Fibroblast of lung (primary cell): ENCODE measurements around the gene CAMTA1. TPM values are rescaled to one million over a fixed set of nuclear protein-coding genes. Genes with fewer than 3 reads are reported as not detected.

Experiments used
- DNase-seq, 2 donors: peaks; one replicate each; pipeline versions ENCODE4 v3.0.0 to v3.0.0-alpha.2; 2010; ENCODE audit warnings: low read depth in 2 of 2
- H2AFZ ChIP-seq: 2 replicates; pipeline ENCODE4 v1.5.1; 2012; ENCODE audit warnings: low read length, control low read depth, inconsistent platforms
- H3K27ac ChIP-seq: 2 replicates; pipeline ENCODE4 v1.5.1; 2011; ENCODE audit warnings: low read length, control low read depth; ENCODE audit not compliant: insufficient read depth
- H3K27me3 ChIP-seq: 2 replicates; pipeline ENCODE4 v1.5.1; 2011; ENCODE audit warnings: mild to moderate bottlenecking, low read length; ENCODE audit not compliant: control insufficient read depth, insufficient read depth
- H3K36me3 ChIP-seq: 2 replicates; pipeline ENCODE4 v1.5.1; 2011; ENCODE audit warnings: low read length; ENCODE audit not compliant: control insufficient read depth, insufficient read depth
- H3K4me1 ChIP-seq: 2 replicates; pipeline ENCODE4 v1.5.1; 2011; ENCODE audit warnings: low read length; ENCODE audit not compliant: control insufficient read depth, insufficient read depth; ENCODE audit errors: extremely low read depth
- H3K4me2 ChIP-seq: 2 replicates; pipeline ENCODE4 v1.5.1; 2011; ENCODE audit warnings: low read length, control low read depth; ENCODE audit not compliant: insufficient read depth; ENCODE audit errors: extremely low read depth
- H3K4me3 ChIP-seq, 4 experiments: fragments of 200-600 bp in 1 of 4; sonication (generic) in 1 of 4; replicated peaks in 1 of 4; 2 replicates each; pipeline ENCODE4 v1.5.1; 2011 to 2016; ENCODE audit warnings: low read length in 4 of 4, low read depth in 3 of 4, mild to moderate bottlenecking in 3 of 4, control low read depth in 2 of 4, inconsistent platforms in 1 of 4, mixed read lengths in 1 of 4; ENCODE audit not compliant: insufficient read depth in 1 of 4; ENCODE audit errors: control extremely low read depth in 1 of 4
- H3K79me2 ChIP-seq: 2 replicates; pipeline ENCODE4 v1.5.1; 2012; ENCODE audit warnings: mild to moderate bottlenecking, low read length, inconsistent platforms; ENCODE audit not compliant: control insufficient read depth, insufficient read depth
- H3K9ac ChIP-seq: 2 replicates; pipeline ENCODE4 v1.5.1; 2011; ENCODE audit warnings: mild to moderate bottlenecking, low read length, control low read depth; ENCODE audit not compliant: insufficient read depth
- H3K9me3 ChIP-seq: 2 replicates; pipeline ENCODE4 v1.5.1; 2012; ENCODE audit warnings: low read depth, low read length; ENCODE audit not compliant: control insufficient read depth, insufficient read depth
- H4K20me1 ChIP-seq: 2 replicates; pipeline ENCODE4 v1.5.1; 2011; ENCODE audit warnings: low read length; ENCODE audit not compliant: control insufficient read depth, insufficient read depth; ENCODE audit errors: extremely low read depth
- EZH2 ChIP-seq: IDR thresholded peaks from 2 replicates; pipeline ENCODE4 v1.5.1; 2012; ENCODE audit warnings: low read length, control low read depth, mild to moderate bottlenecking; ENCODE audit errors: missing control alignments
- polyA plus RNA-seq, 2 donors: library from polyadenylated mRNA; depleted of rRNA in 1 of 2; stranded (reverse) in 1 of 2; unstranded in 1 of 2; fragments of >200 nt; gene quantifications; 2 replicates each; pipeline ENCODE4 v1.2.1, GENCODE V29; 2011 to 2012; ENCODE audit warnings: missing spikeins in 1 of 2
- total RNA-seq: library from RNA; depleted of rRNA; stranded (reverse); fragments of >200 nt; gene quantifications from 2 replicates; pipeline ENCODE4 v1.2.1, GENCODE V29; 2014
- TF ChIP-seq, protein P1 (sequence below), 2 donors: IDR thresholded peaks in 1 of 2; conservative IDR thresholded peaks in 1 of 2; 1 replicate in 1 of 2; 2 replicates in 1 of 2; pipeline ENCODE4 v1.5.1; 2011 to 2012; ENCODE audit warnings: low read length in 2 of 2, control low read depth in 1 of 2, inconsistent platforms in 1 of 2, low read depth in 1 of 2, mild to moderate bottlenecking in 1 of 2

CAMTA1 gene
- total and polyA plus RNA-seq, 2 donors (not counting 1 experiment from before 2014, with no cell fraction given) = 47.6 to 86.0 TPM

DNA sequence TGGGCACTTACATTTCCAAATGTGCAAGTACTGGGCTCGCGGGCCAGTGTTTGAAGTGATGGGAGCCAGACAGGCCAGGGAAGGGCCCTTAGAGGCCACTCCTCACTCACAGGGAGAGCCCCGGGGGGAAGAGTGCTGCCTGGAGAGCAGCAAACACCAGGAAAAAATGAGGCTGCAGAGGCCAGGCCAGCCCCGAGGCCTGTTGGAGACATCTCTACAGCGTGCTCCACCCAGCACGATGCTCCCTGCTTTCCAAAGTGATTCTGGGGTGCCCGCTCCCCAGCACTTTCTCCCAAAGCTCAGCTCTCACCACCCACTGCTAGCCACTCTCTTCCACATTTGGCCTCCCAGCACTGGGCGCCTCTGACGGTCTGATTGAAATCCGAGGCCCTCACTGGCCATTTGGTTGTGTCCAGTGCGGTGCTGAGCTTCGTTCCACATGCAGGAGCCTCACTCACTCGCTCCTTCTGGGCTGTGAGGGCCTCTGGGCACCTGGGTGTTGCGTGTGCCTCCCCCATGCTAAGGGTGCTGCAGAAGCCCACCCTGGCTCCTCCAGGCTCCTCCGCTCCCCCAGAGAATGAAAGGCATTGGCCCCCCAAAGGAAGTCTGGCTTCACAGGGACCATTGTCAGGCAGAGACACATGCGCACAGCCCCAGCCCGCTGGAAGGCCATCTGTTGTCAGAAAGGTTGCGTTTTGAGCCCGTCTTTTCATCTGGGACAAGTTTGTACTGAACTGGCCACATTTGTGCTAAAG is 600.4 kb downstream of the CAMTA1 start:
- H3K9ac ChIP-seq = no peak overlapping the region

GRCh38 chr1:7386226-7387052 is 601.2 kb downstream of the CAMTA1 start:
- no peak overlapping the region for H2AFZ ChIP-seq

More for the DNA sequence above, 600.4 kb downstream of the CAMTA1 start:
- no peaks in the 10 kb centered on the region for H3K9me3 ChIP-seq
- no peak for DNase-seq
- H3K4me1 ChIP-seq = peaks cover 9% of the 10 kb centered on the region
- no peaks in the 10 kb centered on the region for H3K79me2 ChIP-seq
- H4K20me1 ChIP-seq = no peaks in the 10 kb centered on the region
- H3K36me3 ChIP-seq = no peaks in the 10 kb centered on the region
- TF ChIP-seq, protein P1, sequence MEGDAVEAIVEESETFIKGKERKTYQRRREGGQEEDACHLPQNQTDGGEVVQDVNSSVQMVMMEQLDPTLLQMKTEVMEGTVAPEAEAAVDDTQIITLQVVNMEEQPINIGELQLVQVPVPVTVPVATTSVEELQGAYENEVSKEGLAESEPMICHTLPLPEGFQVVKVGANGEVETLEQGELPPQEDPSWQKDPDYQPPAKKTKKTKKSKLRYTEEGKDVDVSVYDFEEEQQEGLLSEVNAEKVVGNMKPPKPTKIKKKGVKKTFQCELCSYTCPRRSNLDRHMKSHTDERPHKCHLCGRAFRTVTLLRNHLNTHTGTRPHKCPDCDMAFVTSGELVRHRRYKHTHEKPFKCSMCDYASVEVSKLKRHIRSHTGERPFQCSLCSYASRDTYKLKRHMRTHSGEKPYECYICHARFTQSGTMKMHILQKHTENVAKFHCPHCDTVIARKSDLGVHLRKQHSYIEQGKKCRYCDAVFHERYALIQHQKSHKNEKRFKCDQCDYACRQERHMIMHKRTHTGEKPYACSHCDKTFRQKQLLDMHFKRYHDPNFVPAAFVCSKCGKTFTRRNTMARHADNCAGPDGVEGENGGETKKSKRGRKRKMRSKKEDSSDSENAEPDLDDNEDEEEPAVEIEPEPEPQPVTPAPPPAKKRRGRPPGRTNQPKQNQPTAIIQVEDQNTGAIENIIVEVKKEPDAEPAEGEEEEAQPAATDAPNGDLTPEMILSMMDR (conservative IDR thresholded peaks at IDR 0.05 in 1 of 2, IDR thresholded peaks at IDR 0.05 in 1 of 2; ENCODE audit: low read depth in 1 of 2, low read length in 2 of 2) = no peak
- TF ChIP-seq EZH2 = no peak
- H2AFZ ChIP-seq = no peak overlapping the region
- H3K4me2 ChIP-seq = no peak overlapping the region
- no peaks in the 10 kb centered on the region for H3K27me3 ChIP-seq
- H3K4me3 ChIP-seq = no peak overlapping the region
- H3K27ac ChIP-seq = no peak overlapping the region

More at GRCh38 chr1:7386226-7387052, 601.2 kb downstream of the CAMTA1 start:
- Histone ChIP-seq H3K4me3 (no peak overlapping the region), H3K9me3 (no peaks in the 10 kb centered on the region), H3K27ac (no peak overlapping the region), H3K79me2 (no peaks in the 10 kb centered on the region), H3K4me1 (peaks cover 9% of the 10 kb centered on the region), H3K36me3 (no peaks in the 10 kb centered on the region), H3K9ac (no peak overlapping the region), H3K27me3 (no peaks in the 10 kb centered on the region), H4K20me1 (no peaks in the 10 kb centered on the region), H3K4me2 (no peak overlapping the region)
- TF ChIP-seq, protein P1 (conservative IDR thresholded peaks at IDR 0.05 in 1 of 2, IDR thresholded peaks at IDR 0.05 in 1 of 2; ENCODE audit: low read depth in 1 of 2, low read length in 2 of 2) = no peak
- no peak for TF ChIP-seq EZH2
- DNase-seq = peak in 1 of 2 donors; percentile 82
